Suppressor macrophage treated with lipopolysaccharide for 4 hours (primary cell): ENCODE results near the gene KMT2E.

Experiments used
- DNase-seq: peaks from one replicate; pipeline ENCODE4 v3.0.0-alpha.2; 2020

The KMT2E gene

DNA sequence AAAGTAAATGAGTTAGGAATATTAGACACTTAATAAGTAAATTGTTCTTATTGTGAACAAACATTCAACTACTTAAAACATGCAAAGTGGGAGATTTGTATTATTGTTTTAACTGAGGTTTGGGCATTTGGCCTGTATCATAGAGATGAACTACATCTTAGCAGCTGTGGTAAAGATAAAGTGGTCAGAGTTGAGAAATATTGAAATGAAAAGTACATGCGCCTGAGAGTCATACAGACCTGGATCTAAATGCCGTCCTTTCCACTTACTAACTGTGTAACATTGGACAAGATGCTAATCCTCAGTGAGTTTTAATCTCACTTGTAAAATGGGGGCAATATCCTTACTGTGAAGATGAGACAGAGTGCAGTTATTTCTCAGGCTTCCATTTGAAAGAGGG lies 74.5 kb downstream of the KMT2E start:
- no peak for DNase-seq

DNA sequence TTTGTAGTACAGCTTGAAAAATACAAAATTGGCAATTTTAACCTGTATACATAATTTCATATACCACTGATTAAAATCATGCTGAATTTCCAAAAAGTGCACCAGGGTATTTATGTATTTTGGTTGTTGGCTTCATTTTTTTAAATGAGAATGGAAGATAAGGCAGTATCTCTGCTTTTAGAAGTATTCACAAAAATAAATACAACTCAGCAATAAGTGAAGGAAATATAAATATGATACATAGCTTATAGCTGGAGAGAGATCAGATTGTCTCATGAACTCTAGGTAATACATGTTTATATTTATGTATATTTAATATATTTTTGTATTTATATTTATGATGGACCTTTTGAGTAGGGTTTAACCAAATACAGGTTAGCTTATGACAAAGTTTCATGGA lies 81.0 kb downstream of the KMT2E start:
- no peak for DNase-seq

- no peak for DNase-seq
These were observed 82.3 kb downstream of the KMT2E start for GRCh38 chr7:105096306-105096705.

GRCh38 chr7:105097619-105098018 lies 83.6 kb downstream of the KMT2E start:
- no peak for DNase-seq

- DNase-seq = no peak
These were observed 85.0 kb downstream of the KMT2E start for GRCh38 chr7:105098863-105099515.

- DNase-seq = peak; percentile 18
These were observed 87.9 kb downstream of the KMT2E start for GRCh38 chr7:105101864-105102263.

GRCh38 chr7:105102557-105103352 lies 88.8 kb downstream of the KMT2E start:
- DNase-seq = no peak

DNA sequence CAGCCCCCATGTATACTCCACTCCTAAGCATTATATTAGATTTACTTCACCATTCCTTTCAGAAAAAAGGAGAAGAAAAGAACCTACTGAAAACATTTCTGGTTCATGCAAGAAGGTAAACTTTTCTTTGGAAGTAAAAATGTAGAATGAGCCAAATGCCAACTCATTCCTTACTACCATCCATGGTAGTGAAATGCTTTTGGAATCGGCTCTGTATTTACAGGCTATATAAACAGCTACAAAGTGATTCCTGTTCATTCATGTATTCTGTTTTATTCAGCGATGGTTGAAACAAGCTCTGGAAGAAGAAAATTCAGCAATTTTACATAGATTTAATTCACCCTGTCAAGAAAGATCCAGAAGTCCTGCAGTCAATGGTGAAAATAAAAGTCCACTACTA lies 91.6 kb downstream of the KMT2E start:
- no peak for DNase-seq

GRCh38 chr7:105106473-105106872 lies 92.5 kb downstream of the KMT2E start:
- no peak for DNase-seq

DNA sequence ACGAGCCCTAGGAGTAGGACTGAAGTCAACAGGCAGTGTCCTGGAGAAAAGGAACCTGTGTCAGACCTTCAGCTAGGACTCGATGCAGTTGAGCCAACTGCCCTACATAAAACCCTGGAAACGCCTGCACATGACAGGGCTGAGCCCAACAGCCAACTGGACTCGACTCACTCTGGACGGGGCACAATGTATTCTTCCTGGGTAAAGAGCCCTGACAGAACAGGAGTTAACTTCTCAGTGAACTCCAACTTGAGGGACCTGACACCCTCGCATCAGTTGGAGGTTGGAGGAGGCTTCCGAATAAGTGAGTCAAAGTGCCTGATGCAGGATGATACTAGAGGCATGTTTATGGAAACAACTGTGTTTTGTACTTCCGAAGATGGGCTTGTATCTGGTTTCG lies 93.5 kb downstream of the KMT2E start:
- no peak for DNase-seq

DNA sequence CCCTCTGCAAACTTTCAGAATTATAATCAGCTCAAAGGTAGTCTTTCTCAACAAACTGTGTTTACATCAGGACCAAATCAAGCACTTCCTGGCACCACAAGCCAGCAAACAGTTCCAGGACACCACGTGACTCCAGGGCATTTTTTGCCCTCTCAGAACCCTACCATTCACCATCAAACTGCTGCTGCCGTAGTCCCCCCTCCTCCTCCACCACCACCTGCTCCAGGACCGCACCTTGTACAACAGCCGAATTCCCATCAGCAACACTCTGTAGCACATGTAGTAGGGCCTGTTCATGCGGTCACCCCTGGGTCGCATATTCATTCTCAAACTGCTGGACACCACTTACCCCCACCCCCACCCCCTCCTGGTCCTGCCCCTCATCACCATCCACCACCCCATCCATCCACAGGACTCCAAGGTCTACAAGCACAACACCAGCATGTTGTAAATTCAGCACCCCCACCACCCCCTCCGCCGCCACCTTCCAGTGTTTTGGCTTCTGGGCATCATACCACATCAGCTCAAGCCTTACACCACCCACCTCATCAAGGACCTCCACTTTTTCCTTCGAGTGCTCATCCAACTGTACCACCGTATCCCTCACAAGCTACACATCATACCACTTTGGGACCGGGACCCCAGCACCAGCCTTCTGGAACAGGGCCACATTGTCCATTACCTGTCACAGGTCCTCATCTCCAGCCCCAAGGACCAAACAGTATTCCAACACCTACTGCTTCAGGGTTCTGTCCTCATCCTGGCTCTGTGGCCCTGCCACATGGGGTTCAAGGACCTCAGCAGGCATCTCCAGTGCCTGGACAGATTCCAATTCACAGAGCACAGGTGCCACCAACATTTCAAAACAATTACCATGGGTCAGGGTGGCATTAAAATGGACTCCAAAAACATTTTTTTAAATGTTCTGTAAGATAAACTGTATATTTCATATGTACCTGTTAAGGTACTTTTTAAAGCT lies 98.7 kb downstream of the KMT2E start:
- no peak for DNase-seq

- no peak for DNase-seq
These were observed 104.9 kb downstream of the KMT2E start for GRCh38 chr7:105118612-105119600.

GRCh38 chr7:105122619-105123018 lies 108.6 kb downstream of the KMT2E start:
- no peak for DNase-seq

DNA sequence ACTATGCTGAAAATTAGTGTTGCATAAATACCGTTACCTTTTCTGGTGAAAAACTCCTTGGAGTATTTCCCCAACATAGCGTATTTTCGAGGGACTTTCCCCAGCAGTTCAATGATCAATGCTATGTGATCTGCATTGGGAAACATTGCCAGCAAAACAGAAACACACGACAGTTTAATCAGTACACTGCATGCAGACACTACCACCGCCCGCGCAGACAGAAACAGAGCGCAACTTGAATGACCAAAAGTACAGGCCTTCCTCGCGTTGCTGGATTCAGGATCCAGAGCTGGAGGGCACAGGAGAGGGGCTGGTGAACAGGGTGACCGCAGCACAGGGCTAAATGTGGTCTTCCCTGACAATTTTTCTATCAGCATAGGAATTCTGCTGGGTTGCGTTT lies 111.7 kb downstream of the KMT2E start:
- no peak for DNase-seq

- no peak for DNase-seq
These were observed 112.5 kb downstream of the KMT2E start for GRCh38 chr7:105126436-105126975.

DNA sequence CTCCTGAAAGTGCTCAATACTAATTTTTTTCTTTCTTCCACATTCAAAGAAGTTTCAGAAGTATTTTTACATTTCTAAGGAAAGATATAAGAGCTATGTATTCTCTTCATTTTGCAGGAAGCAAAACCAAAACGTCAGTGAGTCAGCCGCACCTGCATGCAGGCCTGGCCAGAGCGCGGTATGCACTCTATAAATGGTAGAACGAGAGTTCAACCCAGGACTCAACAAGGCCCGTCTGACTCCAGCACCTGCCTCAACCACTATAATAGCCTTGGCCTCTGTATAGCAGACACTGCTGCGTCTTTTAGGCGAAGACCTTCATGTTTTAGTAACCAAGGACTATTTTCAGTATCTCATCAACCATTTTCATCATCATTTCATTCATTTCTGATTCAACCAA lies 113.2 kb downstream of the KMT2E start:
- DNase-seq = no peak

GRCh38 chr7:105130048-105130447 lies 116.0 kb downstream of the KMT2E start:
- no peak for DNase-seq

- DNase-seq = no peak
These were observed 116.6 kb downstream of the KMT2E start for GRCh38 chr7:105130580-105130979.

GRCh38 chr7:105131033-105131656 lies 117.1 kb downstream of the KMT2E start:
- DNase-seq = no peak

DNA sequence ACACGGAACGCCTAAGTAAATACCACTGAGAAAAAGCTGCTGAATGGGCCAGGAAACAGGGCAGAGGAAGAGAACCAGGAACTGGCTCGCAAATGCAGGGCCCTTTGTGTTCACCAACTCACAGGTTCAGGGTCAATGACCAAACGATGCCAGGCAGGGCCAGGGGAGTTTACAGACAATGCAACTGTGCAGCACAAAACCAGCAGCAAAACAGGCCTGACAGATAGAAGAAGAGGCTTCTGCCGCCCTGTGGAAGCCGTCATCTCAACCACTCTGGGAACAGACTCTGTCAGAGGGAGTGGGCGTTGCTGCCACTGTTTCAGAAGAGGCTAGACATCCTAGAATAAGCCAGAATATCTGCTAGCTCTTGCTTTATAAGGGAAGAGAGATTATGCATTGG lies 117.9 kb downstream of the KMT2E start:
- DNase-seq = no peak

DNA sequence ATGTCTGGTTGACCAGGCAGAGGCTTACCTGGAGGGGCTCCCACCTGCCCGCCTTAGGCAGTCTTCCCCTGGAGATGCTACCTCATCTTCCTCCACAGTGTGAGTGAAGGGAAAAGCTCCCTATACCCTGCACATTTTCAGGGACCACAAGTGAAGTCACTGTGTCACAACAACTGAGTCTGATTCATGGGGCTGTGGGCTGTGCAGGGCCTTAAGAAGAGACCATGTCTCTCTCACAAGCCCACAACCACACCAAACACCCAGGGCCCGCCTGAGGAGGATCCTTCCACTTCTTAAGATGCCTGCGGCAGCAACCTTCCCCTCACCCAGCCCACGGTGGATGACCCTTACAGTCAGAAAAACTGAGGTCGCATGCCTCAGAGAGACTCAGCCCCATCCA lies 118.3 kb downstream of the KMT2E start:
- no peak for DNase-seq
